Activated T-helper 1 cell treated with anti-CD3 and anti-CD28 coated beads, Interleukin-2, amount 50 U/mL, for 16 hours (primary cell): ENCODE measurements around the gene BEST4.
"Not testable (repeated sequence)": the region's sequence is repeated elsewhere in the genome, so short reads cannot be mapped to it uniquely, and the experiment has no call there.

Experiments
- DNase-seq, 2 donors: peaks; one replicate each; pipeline ENCODE4 v3.0.0-alpha.2; 2020; ENCODE audit warnings: low read depth in 1 of 2, low spot score in 1 of 2

BEST4 gene

DNA sequence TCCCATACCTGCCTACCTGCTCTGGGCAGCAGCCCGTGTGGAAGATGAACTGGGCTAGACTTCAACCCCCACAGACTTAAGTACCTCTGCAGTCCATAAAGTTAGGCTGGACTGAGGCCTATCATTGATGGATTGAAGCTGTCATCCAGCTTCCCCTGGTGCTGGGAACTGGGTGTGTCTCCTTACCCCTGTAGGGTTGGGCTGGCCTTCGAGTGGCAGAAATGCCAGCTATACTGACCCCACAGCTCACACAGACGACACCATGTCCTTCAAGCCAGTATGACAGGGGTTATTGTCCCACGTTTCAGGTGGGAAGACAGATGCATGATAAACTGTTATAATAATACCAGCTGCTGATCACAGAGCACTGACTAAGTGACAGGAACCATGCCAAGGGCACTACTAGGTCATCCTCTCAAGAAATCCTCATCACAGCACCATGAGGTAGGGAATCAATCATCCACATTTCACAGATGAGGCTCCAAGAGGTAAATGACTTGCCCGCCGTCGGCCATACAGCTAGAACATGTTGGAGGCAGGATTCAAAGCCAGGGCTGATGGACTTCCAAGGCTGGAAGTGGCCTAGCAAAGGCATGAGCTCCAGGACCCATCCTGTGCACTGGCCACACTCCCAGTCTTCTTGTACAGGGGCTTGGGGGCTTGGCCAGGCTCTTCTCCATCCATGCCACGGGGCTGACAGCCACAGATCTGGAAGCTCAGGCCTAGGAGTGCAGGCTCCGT, at the start of gene BEST4:
BEST4 (minus strand) TSS at position 51 of the 741 bp plus-strand sequence. CDS start 465 bp downstream, outside the sequence.
- no peak for DNase-seq

DNA sequence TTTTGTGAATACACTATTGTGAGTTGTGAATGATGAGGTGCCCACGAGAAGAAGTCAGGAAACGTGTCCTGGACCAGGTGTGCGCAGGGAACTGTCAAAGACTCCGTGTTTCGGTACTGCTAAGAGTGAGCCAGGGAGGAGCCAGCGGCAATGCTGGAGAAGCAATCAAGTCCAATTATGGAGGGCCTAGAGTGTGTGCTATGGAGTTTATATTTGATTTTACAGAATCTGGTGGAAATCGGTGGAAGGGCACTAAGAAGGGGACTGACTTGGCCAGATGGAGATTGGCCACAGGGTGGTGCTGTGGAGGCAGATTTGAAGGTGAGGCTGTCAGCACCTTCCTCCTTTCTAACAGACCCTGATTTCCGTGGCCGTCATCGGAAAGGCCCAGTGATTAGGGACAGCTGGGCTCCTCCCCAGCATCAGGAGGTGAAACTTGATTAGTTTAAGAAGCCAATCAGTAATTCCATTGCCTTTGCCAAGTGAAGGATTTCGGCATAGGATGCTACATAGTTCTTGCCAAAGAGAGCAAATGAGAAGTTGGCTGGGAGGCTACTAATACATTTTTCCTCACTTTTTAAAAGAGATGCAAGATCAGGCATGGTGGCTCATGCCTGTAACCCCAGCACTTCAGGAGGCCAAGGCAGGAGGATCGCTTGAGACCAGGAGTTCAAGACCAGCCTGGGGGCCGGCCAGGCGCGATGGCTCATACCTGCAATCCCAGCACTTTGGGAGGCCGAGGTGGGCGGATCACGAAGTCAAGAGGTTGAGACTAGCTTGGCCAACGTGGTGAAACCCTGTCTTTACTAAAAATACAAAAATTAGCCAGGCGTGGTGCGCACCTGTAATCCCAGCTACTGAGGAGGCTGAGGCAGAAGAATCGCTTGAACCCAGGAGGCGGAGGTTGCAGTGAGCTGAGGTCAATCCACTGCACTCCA, 48.0 kb upstream of the BEST4 start:
- DNase-seq = peak; percentile 64 to 80

- no peak for DNase-seq
These were observed 46.4 kb upstream of the BEST4 start for GRCh38 chr1:44834328-44834727.

- no peak for DNase-seq
These were observed 44.2 kb upstream of the BEST4 start for GRCh38 chr1:44832056-44832705.

DNA sequence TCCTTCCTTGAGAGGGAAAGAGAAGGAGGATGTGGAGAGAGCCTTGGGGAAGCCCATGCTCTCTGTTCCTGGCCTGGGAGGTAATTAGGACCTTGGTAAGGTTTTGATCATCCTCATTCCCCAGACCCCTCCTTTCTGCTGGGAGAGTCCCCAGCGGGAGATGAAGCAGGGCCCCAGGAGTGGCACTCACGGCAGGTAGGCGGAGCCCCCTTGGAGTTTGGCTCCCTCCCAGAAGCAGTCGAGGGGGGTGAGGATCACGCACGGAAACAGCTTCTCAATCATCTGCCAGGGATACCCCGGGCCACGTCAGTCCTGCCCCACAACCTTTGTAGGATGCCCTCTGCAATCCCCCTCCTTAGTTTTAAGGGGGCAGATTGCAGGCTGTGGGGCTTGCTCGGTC, 43.5 kb upstream of the BEST4 start:
- no peak for DNase-seq

GRCh38 chr1:44830900-44831304, 42.9 kb upstream of the BEST4 start:
- no peak for DNase-seq

DNA sequence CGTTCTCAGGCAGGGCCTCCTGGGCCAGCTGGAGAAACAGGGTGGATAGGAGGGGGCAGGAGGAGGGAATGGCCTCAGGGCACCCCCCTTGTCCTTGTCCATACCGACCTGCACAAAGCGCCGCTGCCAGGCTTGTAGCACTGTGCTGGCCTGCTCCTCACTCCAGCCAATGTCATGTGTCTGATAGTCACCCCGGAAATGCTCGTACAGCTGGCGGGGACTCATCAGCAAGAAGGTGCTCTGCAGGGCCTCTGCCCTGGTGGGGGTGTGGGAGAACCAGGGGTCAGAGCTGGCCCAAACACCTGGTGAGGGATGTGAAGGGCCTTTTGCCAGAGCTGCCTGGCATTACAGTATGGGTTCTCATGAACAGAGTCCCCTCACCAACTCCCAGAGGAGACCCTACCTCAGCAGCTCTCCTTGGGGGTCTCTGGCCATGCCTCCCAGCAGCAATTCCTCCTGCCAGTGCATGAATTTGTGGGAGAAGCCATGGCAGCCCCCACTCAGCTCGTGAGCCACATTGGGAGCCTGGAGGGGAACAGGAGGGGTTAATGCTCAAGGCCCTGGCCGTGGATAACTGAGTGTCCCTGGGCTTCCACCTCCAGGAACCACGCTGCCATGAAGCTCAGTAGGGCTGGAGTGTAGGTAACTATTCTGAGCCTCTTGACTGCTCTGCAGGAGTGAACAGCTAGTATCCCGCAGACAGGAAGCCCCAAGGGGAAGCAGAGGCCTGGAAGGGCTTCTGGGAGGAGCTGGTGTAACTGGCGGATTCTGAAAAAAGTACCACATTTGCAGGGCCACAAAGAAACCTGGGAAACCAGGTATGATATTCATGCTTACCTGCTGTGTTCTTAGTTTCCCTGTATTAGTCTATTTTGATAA, 41.8 kb upstream of the BEST4 start:
- DNase-seq = no peak

- DNase-seq = no peak
These were observed 41.0 kb upstream of the BEST4 start for GRCh38 chr1:44828841-44829440.

DNA sequence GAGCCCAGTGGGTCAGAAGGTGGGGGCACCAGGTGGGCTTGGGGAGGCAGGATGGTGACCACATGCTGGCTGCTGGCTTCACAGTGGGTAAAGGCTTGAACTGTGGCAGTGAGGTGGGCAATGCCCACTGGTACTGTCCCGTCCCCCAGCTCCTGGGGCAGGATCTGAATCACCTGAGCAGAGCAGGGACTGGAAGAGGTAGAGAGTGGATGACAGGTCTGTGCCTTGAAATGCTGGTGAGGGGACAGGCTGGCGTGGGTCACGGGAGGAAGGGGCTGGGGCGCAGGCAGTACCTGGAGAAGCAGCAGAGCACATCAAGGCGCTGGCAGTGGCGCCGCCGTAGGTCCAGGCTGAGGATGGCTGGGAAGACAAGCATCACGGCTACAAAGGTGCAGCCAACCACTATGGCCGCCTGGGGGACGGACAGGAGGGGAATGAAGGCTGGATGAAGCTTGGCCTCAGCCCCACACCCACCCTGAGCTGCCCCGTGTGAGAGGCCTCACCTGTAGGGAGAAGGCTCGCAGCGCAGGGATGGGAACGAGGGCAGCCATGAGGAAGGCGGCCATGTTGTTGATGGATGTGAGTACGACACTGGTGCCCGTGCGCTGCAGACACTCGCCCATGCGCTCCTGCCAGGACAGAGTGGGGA, 40.2 kb upstream of the BEST4 start:
- no peak for DNase-seq

GRCh38 chr1:44827197-44828002, 39.4 kb upstream of the BEST4 start:
- no peak for DNase-seq

DNA sequence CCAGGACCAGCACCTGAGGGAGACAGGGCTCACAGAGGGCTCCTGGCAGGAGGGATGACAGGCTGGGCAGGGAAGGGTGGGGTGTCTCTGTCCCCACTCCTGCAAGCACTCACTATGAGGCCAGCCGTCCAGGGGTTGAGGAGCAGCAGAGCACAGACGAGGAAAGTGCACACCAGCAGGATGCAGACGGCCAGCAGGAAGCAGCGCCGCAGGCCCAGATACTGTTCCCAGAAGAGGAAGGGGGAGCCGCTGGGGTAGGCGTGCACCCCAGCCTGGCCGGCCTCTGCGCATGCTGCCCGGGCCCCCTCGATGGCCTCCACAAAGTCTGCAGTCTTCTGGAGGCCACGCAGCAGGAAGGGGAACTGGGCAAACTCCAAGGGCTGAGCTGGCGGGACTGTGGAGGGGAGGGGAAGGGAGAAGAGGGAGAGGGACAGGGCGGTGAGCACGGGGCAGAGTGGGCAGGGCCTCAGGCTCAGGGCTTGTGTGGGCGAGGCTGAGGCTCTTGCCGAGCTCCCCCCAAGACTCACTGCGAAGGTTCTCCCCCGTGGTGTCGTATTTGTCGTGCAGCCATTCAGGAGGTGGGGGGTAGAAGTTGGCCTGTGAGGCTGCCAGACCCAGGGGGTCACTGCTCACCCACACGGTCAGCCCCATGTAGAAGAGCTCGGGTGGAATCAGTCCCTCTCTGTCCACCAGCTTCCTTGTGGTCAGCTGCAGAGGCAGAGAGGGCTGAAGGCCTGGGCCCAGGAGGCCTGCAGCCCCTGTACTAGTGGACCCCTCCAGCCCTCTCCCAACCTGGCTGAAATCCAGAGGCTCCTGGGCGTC, 38.6 kb upstream of the BEST4 start:
- no peak for DNase-seq

DNA sequence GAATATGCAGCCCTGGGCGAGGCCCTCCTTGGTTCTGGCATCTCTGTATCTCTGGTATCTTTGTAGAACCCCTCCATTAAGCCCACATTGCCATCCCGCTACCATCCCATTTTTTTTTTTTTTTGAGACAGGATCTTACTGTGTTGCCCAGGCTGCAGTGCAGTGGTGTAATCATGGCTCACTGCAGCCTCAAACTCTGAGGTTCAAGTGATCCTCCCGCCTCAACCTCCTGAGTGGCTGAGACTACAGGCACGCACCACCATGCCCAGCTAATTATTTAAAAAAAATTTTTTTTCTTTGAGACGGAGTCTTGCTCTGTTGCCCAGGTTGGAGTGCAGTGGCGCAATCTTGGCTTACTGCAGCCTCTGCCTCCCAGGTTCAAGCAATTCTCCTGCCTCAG, 36.4 kb upstream of the BEST4 start:
- not testable (repeated sequence) for DNase-seq

GRCh38 chr1:44822981-44823451, 35.0 kb upstream of the BEST4 start:
- DNase-seq = no peak

GRCh38 chr1:44822131-44822701, 34.2 kb upstream of the BEST4 start:
- DNase-seq = no peak

DNA sequence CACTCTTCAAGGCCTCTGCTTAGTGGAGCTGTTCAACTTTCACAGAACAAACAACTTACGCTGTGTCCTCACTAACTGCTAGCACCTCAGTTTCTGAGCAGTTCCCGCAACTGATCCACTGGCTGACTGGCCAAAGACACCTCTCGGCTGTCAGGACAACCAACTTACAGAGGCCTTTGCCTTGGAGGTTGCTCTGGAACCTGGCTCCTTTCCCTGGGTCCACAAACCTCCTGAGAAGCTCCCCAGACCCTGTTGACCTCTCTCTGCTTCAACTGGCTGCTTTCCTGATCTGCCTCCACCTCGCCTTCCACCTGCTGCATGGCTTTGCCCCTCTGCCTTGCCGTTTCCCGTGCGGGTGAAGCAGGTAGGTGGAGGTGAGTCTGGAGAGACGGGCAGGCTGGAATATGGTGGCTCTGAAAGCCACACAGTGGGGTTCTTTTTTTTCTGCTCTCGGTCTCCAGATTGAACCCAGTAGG, 33.3 kb upstream of the BEST4 start:
- DNase-seq = no peak

DNA sequence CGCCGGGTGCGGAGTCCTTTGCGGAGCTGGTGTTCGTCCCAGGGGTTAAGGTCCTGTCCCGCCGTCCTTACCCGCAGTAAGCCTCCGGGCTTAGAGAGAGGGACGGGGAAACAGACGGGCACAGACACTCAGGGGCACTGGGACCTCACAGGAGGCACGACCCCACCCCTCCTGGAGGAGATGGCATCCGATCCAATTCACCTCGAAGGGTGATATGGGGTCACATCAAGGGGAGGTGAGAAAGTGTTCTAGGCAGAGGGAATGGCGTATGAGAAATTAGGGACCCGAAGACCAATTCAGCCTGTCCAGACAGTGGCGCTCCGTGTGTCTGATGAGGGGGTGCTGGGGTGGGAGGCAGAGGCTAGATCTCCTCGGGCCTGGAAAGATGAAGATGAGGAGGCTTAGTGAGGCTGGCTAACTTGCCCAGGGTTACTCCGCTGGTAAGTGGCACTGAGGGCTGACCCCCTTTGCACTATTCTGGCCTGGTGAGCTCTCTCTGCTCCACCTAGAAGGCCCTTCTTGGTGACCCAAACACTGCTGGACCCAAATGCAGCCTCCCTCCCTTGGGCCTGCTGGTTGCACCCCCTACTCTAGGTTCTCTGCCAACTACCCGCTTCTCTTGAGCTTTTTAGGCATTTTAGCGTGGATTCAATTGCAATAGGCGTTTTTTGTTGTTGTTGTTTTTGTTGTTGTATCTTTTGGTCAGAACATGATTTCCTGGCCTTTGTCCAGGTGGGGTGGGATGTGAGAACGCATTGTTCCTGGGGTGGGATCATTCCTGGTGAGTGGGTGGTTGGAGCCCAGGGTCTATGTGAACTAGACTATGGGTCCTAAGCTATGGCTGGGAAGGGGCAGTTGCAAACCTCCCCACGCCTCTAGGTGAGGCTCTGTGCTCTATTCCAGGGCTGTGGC, 32.6 kb upstream of the BEST4 start:
- no peak for DNase-seq
